Breast epithelium (tissue), 4 donors: ENCODE data around the gene CABP7. TPM values are rescaled to one million over a fixed set of nuclear protein-coding genes. Genes with fewer than 3 reads are reported as not detected.

ENCODE experiments used
- DNase-seq, 2 donors: peaks; one replicate each; pipeline ENCODE4 v3.0.0-alpha.2; 2019; ENCODE audit warnings: low spot score in 2 of 2
- H3K27ac ChIP-seq, 2 donors: fragments of 200-600 bp; sonication (generic) in 1 of 2; one replicate each; pipeline ENCODE4 v1.5.1; 2016 to 2019; ENCODE audit warnings: mild to moderate bottlenecking in 1 of 2
- H3K27me3 ChIP-seq, 2 donors: fragments of 200-600 bp; sonication (generic) in 1 of 2; one replicate each; pipeline versions ENCODE4 v1.5.1 to v1.6.0; 2017 to 2019; ENCODE audit warnings: control low read depth in 1 of 2, mild to moderate bottlenecking in 1 of 2
- H3K36me3 ChIP-seq: fragments of 200-600 bp; one replicate; pipeline ENCODE4 v1.5.1; 2019
- H3K4me1 ChIP-seq, 2 donors: fragments of 200-600 bp; sonication (generic); one replicate each; pipeline ENCODE4 v1.5.1; 2016 to 2019; ENCODE audit warnings: control low read depth in 1 of 2
- H3K4me3 ChIP-seq, 3 donors: fragments of 200-600 bp; sonication (generic); 1 replicate in 2 of 3; 2 replicates in 1 of 3; pipeline ENCODE4 v1.5.1; 2016 to 2019; ENCODE audit warnings: mild to moderate bottlenecking in 3 of 3, moderate library complexity in 2 of 3
- H3K9me3 ChIP-seq, 2 donors: fragments of 200-600 bp; sonication (generic) in 1 of 2; one replicate each; pipeline ENCODE4 v1.5.1; 2016 to 2019; ENCODE audit warnings: control low read depth in 1 of 2
- CTCF ChIP-seq, 3 donors: fragments of 450-650 bp; IDR thresholded peaks; one replicate each; pipeline ENCODE4 v1.5.1; 2016 to 2017; ENCODE audit warnings: antibody characterized with exemption in 3 of 3, mild to moderate bottlenecking in 3 of 3, moderate library complexity in 3 of 3
- POLR2A ChIP-seq: fragments of 450-650 bp; IDR thresholded peaks from one replicate; pipeline ENCODE4 v1.6.1; 2016; ENCODE audit warnings: antibody characterized with exemption, mild to moderate bottlenecking, moderate library complexity
- POLR2AphosphoS5 ChIP-seq, 3 donors: sonication (generic); formaldehyde crosslinking; IDR thresholded peaks; one replicate each; pipeline ENCODE4 v1.6.1; 2017; ENCODE audit warnings: antibody characterized with exemption in 3 of 3
- intact Hi-C: fragments of 100-400 bp; cut with DNase I; formaldehyde crosslinking; loops from one replicate; pipeline ENCODE4 v1.15.1; 2023; ENCODE audit warnings: low total_unique reads
- total RNA-seq, 3 donors: library from RNA; depleted of rRNA; stranded (reverse); fragments of >200 nt; gene quantifications; one replicate each; pipeline ENCODE4 v1.1.0, GENCODE V29; 2016

Gene CABP7
- total RNA-seq, 3 donors from 2014 or later, result not detected

GRCh38 chr22:29735416-29735815 is 15.6 kb downstream of the CABP7 start:
- no peaks in the 10 kb centered on the region for H3K36me3 ChIP-seq
- H3K9me3 ChIP-seq, result no peaks in the 10 kb centered on the region
- H3K27ac ChIP-seq, result no peak overlapping the region
- TF ChIP-seq CTCF (IDR thresholded peaks at IDR 0.05) (no peak), POLR2A (no peak), POLR2AphosphoS5 (IDR thresholded peaks at IDR 0.05) (no peak)
- intact Hi-C loops, result loop anchor here (10.0 kb wide), 1 partner anchor 1319 kb away; no protein-coding TSS in a partner anchor
- no peaks in the 10 kb centered on the region for H3K4me1 ChIP-seq
- no peaks in the 10 kb centered on the region for H3K27me3 ChIP-seq
- H3K4me3 ChIP-seq, result no peak overlapping the region
- DNase-seq, result no peak

GRCh38 chr22:29737251-29738117 is 17.7 kb downstream of the CABP7 start:
- DNase-seq, result no peak

GRCh38 chr22:29738118-29738815 is 18.5 kb downstream of the CABP7 start:
- TF ChIP-seq POLR2A, result no peak
- TF ChIP-seq CTCF (IDR thresholded peaks at IDR 0.05), result no peak
- no peak for TF ChIP-seq POLR2AphosphoS5 (IDR thresholded peaks at IDR 0.05)
- no peaks in the 10 kb centered on the region for H3K36me3 ChIP-seq
- no peak overlapping the region for H3K27ac ChIP-seq
- DNase-seq, result no peak
- intact Hi-C loops, result loop anchor here (10.0 kb wide), 1 partner anchor 1317 kb away; no protein-coding TSS in a partner anchor
- no peaks in the 10 kb centered on the region for H3K27me3 ChIP-seq
- no peaks in the 10 kb centered on the region for H3K4me1 ChIP-seq
- H3K9me3 ChIP-seq, result no peaks in the 10 kb centered on the region
- no peak overlapping the region for H3K4me3 ChIP-seq

More at GRCh38 chr22:29737251-29738117, 17.7 kb downstream of the CABP7 start:
- Histone ChIP-seq H3K4me1 (no peaks in the 10 kb centered on the region), H3K36me3 (no peaks in the 10 kb centered on the region), H3K4me3 (no peak overlapping the region), H3K27me3 (no peaks in the 10 kb centered on the region), H3K9me3 (no peaks in the 10 kb centered on the region), H3K27ac (no peak overlapping the region)
- intact Hi-C loops, result loop anchor here (10.0 kb wide), 1 partner anchor 1317 kb away; no protein-coding TSS in a partner anchor
- no peak for TF ChIP-seq CTCF (IDR thresholded peaks at IDR 0.05)
- TF ChIP-seq POLR2AphosphoS5 (IDR thresholded peaks at IDR 0.05), result no peak
- TF ChIP-seq POLR2A, result no peak

GRCh38 chr22:29739346-29739875 is 19.6 kb downstream of the CABP7 start:
- DNase-seq, result no peak
- no peaks in the 10 kb centered on the region for H3K36me3 ChIP-seq
- no peak for TF ChIP-seq POLR2A
- TF ChIP-seq CTCF (IDR thresholded peaks at IDR 0.05), result no peak
- no peak for TF ChIP-seq POLR2AphosphoS5 (IDR thresholded peaks at IDR 0.05)
- no peak overlapping the region for H3K4me3 ChIP-seq
- no peaks in the 10 kb centered on the region for H3K4me1 ChIP-seq
- no peaks in the 10 kb centered on the region for H3K27me3 ChIP-seq
- no peaks in the 10 kb centered on the region for H3K9me3 ChIP-seq
- intact Hi-C loops, result loop anchor here (10.0 kb wide), 1 partner anchor 1315 kb away; no protein-coding TSS in a partner anchor
- no peak overlapping the region for H3K27ac ChIP-seq
